ENCODE measurements around the gene GLO1. TPM values are rescaled to one million over a fixed set of nuclear protein-coding genes. Genes with fewer than 3 reads are reported as not detected.
A peak's percentile ranks its signal among the peaks of the same experiment; 100 is the strongest.

The GLO1 gene
- total and polyA plus RNA-seq, 10 donors: 39.9 to 113 (median 79.4) TPM

DNA sequence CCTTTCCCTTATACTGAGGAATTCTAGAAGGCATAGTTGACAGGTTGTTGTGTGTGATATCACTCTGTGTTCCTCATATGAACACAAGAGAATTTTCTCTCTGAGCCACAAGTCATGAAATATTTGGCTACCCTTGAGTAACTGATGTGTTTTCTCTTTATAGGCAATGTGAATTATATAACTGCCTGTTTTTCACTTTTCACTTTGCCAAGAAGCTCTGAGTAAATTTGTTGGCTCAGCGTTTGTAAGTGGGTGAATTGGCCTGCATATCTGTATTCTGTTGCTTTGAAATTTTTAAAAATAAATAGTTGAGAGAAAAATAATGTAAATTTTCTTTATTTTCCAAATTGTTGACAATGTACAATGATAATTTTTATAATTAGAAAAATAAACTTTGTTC, 58.0 kb downstream of the GLO1 start:
- Histone ChIP-seq H3K4me3 (no peak overlapping the region), H3K36me3 (peaks cover 0 to 13% (median 0%) of the 10 kb centered on the region in 6 donors), H3K27ac (no peak overlapping the region), H3K9me3 (no peaks in the 10 kb centered on the region), H3K4me1 (peaks cover 10 to 15% (median 12%) of the 10 kb centered on the region in 6 donors), H3K27me3 (replicated peaks in 1 of 7) (no peaks in the 10 kb centered on the region)
- TF ChIP-seq POLR2AphosphoS5 (IDR thresholded peaks at IDR 0.05) (no peak), POLR2A (IDR thresholded peaks at IDR 0.05) (no peak)
- TF ChIP-seq, protein P1, sequence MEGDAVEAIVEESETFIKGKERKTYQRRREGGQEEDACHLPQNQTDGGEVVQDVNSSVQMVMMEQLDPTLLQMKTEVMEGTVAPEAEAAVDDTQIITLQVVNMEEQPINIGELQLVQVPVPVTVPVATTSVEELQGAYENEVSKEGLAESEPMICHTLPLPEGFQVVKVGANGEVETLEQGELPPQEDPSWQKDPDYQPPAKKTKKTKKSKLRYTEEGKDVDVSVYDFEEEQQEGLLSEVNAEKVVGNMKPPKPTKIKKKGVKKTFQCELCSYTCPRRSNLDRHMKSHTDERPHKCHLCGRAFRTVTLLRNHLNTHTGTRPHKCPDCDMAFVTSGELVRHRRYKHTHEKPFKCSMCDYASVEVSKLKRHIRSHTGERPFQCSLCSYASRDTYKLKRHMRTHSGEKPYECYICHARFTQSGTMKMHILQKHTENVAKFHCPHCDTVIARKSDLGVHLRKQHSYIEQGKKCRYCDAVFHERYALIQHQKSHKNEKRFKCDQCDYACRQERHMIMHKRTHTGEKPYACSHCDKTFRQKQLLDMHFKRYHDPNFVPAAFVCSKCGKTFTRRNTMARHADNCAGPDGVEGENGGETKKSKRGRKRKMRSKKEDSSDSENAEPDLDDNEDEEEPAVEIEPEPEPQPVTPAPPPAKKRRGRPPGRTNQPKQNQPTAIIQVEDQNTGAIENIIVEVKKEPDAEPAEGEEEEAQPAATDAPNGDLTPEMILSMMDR (IDR thresholded peaks at IDR 0.05 in 8 of 11, conservative IDR thresholded peaks at IDR 0.05 in 3 of 11): no peak
- WGBS, 5 donors: 83 to 94% (median 87%) methylated on average over 1 of the region's 1 CpG
- DNase-seq: no peak
- intact Hi-C loops (cut with DNase I; ENCODE audit: low total_unique reads): no loop called here

DNA sequence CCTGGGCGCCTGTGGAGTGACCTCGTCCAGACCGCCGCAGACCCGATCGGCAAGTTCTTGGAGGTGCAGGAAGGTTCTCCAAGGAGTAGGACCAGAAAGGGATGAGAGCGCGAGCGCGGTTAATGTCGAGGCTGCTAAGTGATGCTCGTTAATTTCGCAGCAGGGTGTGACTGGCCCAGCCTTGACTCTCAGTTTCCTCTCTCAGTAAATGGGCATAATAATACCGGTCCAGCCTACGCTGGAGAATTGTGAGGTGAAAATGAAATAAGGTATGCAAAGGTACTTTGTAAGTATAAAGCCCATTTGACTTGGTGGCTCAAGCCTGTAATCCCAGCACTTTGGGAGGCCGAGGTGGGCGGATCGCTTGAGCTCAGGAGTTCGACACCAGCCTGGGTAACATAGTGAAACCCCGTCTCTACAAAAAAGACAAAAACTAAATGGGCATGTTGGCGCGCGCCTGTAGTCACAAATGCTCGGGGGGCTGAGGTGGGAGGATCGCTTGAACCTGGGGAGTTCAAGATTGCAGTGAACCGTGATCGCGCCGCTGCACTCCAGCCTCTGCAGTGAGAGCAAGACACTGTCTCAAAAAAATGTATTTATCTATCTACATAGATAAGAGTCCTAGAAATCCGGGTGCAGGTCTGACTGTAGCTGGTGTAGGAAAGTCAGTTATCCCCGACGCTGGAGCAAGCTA, 62.6 kb downstream of the GLO1 start:
- H3K27me3 ChIP-seq (replicated peaks in 1 of 7): no peaks in the 10 kb centered on the region
- TF ChIP-seq, protein P1 (IDR thresholded peaks at IDR 0.05 in 8 of 11, conservative IDR thresholded peaks at IDR 0.05 in 3 of 11): no peak
- DNase-seq: peak; percentile 77
- no peaks in the 10 kb centered on the region for H3K9me3 ChIP-seq
- intact Hi-C loops (cut with DNase I; ENCODE audit: low total_unique reads): no loop called here
- WGBS, 5 donors: 15 to 22% (median 17%) methylated on average over 32 of the region's 32 CpGs
- peak overlapping the region; percentile 73 to 97 (median 93) for H3K4me3 ChIP-seq
- peaks cover 10 to 46% (median 23%) of the 10 kb centered on the region in 6 donors for H3K4me1 ChIP-seq
- peak overlapping the region; percentile 89 to 95 (median 94) for H3K27ac ChIP-seq
- H3K36me3 ChIP-seq: no peaks in the 10 kb centered on the region

DNA sequence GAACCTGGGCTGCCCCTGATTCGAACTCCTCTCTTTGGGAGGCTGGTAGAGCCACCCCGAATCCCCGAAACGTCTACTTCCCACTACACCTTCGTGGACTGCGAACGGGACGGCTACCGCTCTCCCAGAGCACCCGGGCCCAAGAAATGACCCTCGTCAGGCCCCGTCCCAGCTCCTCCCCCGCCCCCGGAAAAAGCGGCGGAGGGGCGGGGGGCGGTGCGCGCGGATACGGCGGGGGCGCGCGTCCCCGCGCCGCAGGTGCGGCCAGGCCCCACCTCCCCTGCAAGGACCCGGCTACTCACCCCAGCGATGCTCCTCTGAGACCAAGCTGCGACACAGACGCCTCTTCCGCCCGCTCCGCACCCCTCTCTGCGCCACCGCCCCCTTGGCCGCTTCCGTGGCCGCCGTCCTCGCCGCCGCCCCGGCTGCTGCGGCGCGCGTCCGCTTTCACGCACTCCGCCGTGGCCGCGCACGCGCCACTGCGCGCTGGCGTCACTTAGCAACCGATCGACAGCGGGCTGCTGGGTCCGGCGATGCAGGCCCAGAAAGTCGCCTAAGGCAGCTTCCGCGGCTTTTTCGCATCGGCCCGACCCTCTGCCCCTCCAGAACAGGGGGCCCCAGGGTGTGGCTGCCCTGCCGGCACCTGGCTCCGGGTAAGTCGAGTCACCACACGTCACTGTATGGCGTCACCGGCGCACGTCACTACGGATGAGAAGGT, 63.3 kb downstream of the GLO1 start, which contains the start of gene BTBD9:
TSS of gene BTBD9 (minus strand) at position 432 of the 718 bp plus-strand sequence.
- H3K4me1 ChIP-seq: peaks cover 10 to 52% (median 23%) of the 10 kb centered on the region in 6 donors
- H3K4me3 ChIP-seq: peak within 1 kb of the TSS; percentile 73 to 97 (median 93)
- H3K36me3 ChIP-seq: no peaks in the 10 kb centered on the region
- peak; percentile 97 for DNase-seq
- 0 to 2% (median 1%) methylated on average over 19 to 82 of the region's 82 CpGs for WGBS, 5 donors
- H3K9me3 ChIP-seq: no peaks in the 10 kb centered on the region
- H3K27ac ChIP-seq: peak within 1 kb of the TSS; percentile 89 to 95 (median 94)
- intact Hi-C loops (cut with DNase I; ENCODE audit: low total_unique reads): no loop called here
- H3K27me3 ChIP-seq (replicated peaks in 1 of 7): no peaks in the 10 kb centered on the region
- TF ChIP-seq POLR2A (IDR thresholded peaks at IDR 0.05) (peak in 1 of 3 donors; percentile 3), POLR2AphosphoS5 (IDR thresholded peaks at IDR 0.05) (peak; percentile 84 to 87 (median 84))
- TF ChIP-seq, protein P1 (IDR thresholded peaks at IDR 0.05 in 8 of 11, conservative IDR thresholded peaks at IDR 0.05 in 3 of 11): peak in 1 of 11 experiments; percentile 17

- peaks cover 10 to 58% (median 28%) of the 10 kb centered on the region in 6 donors for H3K4me1 ChIP-seq
- no peaks in the 10 kb centered on the region for H3K27me3 ChIP-seq (replicated peaks in 1 of 7)
- peak overlapping the region; percentile 89 to 95 (median 94) for H3K27ac ChIP-seq
- no peak for DNase-seq
- 6 to 9% (median 7%) methylated on average over 12 to 15 of the region's 15 CpGs for WGBS, 5 donors
- no peak for TF ChIP-seq POLR2A (IDR thresholded peaks at IDR 0.05)
- TF ChIP-seq, protein P1 (IDR thresholded peaks at IDR 0.05 in 8 of 11, conservative IDR thresholded peaks at IDR 0.05 in 3 of 11): no peak
- TF ChIP-seq POLR2AphosphoS5 (IDR thresholded peaks at IDR 0.05): no peak
- H3K4me3 ChIP-seq: peak overlapping the region; percentile 73 to 97 (median 93)
- intact Hi-C loops (cut with DNase I; ENCODE audit: low total_unique reads): no loop called here
- no peaks in the 10 kb centered on the region for H3K36me3 ChIP-seq
- no peaks in the 10 kb centered on the region for H3K9me3 ChIP-seq
These were observed 63.9 kb downstream of the GLO1 start for GRCh38 chr6:38638941-38639497.

All from spleen (tissue), 11 donors.